Ishikawa (cell line): ENCODE data around the gene DLAT.

Experiments used
- CEBPB ChIP-seq: IDR thresholded peaks from 2 replicates; pipeline ENCODE4 v1.6.1; 2012
- FOXM1 ChIP-seq: IDR thresholded peaks from 2 replicates; pipeline ENCODE4 v1.6.1; 2012; ENCODE audit warnings: low read depth, borderline replicate concordance
- TF ChIP-seq, protein P1 (sequence below): IDR thresholded peaks from 2 replicates; pipeline ENCODE4 v1.6.1; 2012; ENCODE audit warnings: low read depth, mild to moderate bottlenecking

DNA sequence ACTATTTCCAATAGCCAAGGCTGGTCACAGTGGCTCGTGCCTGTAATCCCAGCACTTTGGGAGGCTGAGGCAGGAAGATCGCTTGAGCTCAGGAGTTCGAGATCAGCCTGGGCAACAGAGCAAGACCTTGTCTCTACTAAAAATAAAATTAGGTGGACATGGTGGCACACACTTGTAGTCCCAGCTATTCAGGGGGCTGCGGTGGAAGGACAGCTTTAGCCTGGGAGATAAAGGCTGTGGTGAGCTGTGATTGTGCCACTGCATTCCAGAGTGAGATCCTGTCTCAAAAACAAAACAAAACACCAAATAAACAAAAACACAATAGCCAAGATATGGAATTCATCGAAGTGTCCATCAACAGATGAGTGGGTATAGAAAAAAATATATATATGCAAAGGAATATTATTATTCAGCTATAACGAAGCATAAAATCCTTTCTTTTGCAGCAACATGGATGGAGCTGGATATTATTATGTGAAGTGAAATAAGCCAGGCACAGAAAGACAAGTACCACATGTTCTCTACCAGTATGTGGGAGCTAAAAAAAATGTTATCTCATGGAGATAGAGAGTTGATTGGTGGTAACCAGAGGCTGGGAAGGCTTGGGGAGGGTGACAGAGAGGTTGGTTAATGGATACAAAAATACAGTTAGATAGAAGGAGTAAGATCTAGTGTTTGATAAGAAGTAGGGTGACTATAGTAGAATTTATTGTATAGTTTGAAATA, 22.6 kb upstream of the DLAT start:
- TF ChIP-seq FOXM1 (no peak), CEBPB (no peak)
- TF ChIP-seq, protein P1, sequence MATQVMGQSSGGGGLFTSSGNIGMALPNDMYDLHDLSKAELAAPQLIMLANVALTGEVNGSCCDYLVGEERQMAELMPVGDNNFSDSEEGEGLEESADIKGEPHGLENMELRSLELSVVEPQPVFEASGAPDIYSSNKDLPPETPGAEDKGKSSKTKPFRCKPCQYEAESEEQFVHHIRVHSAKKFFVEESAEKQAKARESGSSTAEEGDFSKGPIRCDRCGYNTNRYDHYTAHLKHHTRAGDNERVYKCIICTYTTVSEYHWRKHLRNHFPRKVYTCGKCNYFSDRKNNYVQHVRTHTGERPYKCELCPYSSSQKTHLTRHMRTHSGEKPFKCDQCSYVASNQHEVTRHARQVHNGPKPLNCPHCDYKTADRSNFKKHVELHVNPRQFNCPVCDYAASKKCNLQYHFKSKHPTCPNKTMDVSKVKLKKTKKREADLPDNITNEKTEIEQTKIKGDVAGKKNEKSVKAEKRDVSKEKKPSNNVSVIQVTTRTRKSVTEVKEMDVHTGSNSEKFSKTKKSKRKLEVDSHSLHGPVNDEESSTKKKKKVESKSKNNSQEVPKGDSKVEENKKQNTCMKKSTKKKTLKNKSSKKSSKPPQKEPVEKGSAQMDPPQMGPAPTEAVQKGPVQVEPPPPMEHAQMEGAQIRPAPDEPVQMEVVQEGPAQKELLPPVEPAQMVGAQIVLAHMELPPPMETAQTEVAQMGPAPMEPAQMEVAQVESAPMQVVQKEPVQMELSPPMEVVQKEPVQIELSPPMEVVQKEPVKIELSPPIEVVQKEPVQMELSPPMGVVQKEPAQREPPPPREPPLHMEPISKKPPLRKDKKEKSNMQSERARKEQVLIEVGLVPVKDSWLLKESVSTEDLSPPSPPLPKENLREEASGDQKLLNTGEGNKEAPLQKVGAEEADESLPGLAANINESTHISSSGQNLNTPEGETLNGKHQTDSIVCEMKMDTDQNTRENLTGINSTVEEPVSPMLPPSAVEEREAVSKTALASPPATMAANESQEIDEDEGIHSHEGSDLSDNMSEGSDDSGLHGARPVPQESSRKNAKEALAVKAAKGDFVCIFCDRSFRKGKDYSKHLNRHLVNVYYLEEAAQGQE, result no peak
